ENCODE data around the gene PPP2R5E.

GRCh38 chr14:63413009-63413408 is 130.2 kb downstream of the PPP2R5E start:
- no peak for TF ChIP-seq POLR2A (IDR thresholded peaks at IDR 0.05; ENCODE audit: low read depth, low read length)
- TF ChIP-seq, protein P1, sequence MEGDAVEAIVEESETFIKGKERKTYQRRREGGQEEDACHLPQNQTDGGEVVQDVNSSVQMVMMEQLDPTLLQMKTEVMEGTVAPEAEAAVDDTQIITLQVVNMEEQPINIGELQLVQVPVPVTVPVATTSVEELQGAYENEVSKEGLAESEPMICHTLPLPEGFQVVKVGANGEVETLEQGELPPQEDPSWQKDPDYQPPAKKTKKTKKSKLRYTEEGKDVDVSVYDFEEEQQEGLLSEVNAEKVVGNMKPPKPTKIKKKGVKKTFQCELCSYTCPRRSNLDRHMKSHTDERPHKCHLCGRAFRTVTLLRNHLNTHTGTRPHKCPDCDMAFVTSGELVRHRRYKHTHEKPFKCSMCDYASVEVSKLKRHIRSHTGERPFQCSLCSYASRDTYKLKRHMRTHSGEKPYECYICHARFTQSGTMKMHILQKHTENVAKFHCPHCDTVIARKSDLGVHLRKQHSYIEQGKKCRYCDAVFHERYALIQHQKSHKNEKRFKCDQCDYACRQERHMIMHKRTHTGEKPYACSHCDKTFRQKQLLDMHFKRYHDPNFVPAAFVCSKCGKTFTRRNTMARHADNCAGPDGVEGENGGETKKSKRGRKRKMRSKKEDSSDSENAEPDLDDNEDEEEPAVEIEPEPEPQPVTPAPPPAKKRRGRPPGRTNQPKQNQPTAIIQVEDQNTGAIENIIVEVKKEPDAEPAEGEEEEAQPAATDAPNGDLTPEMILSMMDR (IDR thresholded peaks at IDR 0.05; ENCODE audit: extremely low read depth in 1 of 2, insufficient read depth in 1 of 2, low read depth in 1 of 2, low read length in 2 of 2): no peak
- TF ChIP-seq EZH2 (IDR thresholded peaks at IDR 0.05; ENCODE audit: borderline replicate concordance, low read depth, low read length, severe bottlenecking): no peak
- TF ChIP-seq POLR2AphosphoS5 (IDR thresholded peaks at IDR 0.05; ENCODE audit: insufficient read depth, low read depth, low read length): no peak
- TF ChIP-seq JUN (IDR thresholded peaks at IDR 0.05; ENCODE audit: borderline replicate concordance, insufficient read depth, insufficient read length, low read depth): no peak
- no peak for TF ChIP-seq MYC (IDR thresholded peaks at IDR 0.05; ENCODE audit: low read depth, low read length)

All from endothelial cell of umbilical vein (primary cell).